OCI-LY1 (cell line): ENCODE measurements around the gene TPSB2.

ENCODE experiments used
- EZH2 ChIP-seq: fragments of 200-600 bp; sonication (generic), shearing (Covaris generic); IDR thresholded peaks from 2 replicates; pipeline ENCODE4 v1.8.0; 2017; ENCODE audit warnings: borderline replicate concordance, mixed run types, mild to moderate bottlenecking, antibody characterized with exemption, low read length, moderate library complexity, mixed read lengths
- TF ChIP-seq, protein P1 (sequence below): fragments of 200-600 bp; sonication (generic), shearing (Covaris generic); IDR thresholded peaks from 2 replicates; pipeline ENCODE4 v1.5.1; 2017; ENCODE audit warnings: mild to moderate bottlenecking, antibody characterized with exemption, low read length, moderate library complexity, mixed read lengths

DNA sequence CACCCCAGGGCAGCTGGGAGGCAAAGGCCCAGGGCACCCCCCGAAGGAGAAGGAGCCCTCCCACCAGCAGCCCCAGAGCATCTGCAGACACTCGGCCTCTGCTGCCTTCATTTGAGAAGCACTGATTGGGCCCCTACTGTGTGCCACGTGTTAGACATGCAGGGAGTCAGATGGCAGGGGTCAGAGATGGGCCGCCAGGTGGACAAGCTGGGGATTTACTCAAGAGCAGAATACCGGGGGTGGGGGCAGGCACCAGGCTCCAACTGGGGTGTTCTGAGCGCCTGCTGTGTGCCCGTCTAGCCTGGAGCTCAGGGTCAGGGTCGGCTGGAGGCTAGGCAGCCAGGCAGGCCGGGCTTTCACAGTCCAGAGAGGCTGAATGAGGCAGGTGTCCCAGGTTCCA lies 23.7 kb downstream of the TPSB2 start:
- TF ChIP-seq, protein P1, sequence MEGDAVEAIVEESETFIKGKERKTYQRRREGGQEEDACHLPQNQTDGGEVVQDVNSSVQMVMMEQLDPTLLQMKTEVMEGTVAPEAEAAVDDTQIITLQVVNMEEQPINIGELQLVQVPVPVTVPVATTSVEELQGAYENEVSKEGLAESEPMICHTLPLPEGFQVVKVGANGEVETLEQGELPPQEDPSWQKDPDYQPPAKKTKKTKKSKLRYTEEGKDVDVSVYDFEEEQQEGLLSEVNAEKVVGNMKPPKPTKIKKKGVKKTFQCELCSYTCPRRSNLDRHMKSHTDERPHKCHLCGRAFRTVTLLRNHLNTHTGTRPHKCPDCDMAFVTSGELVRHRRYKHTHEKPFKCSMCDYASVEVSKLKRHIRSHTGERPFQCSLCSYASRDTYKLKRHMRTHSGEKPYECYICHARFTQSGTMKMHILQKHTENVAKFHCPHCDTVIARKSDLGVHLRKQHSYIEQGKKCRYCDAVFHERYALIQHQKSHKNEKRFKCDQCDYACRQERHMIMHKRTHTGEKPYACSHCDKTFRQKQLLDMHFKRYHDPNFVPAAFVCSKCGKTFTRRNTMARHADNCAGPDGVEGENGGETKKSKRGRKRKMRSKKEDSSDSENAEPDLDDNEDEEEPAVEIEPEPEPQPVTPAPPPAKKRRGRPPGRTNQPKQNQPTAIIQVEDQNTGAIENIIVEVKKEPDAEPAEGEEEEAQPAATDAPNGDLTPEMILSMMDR: no peak
- TF ChIP-seq EZH2: no peak
